ENCODE data around the gene CPNE2.

GRCh38 chr16:57131351-57131970 is 39.1 kb downstream of the CPNE2 start:
- TF ChIP-seq ZNF274 (IDR thresholded peaks at IDR 0.05; ENCODE audit: borderline replicate concordance, extremely low read depth, low read length) (no peak), CHD2 (IDR thresholded peaks at IDR 0.05; ENCODE audit: low read length) (no peak), CTCF (IDR thresholded peaks at IDR 0.05; ENCODE audit: control extremely low read depth in 1 of 3, insufficient read depth in 1 of 3, low read depth in 1 of 3, low read length in 3 of 3) (no peak), CBX5 (IDR thresholded peaks at IDR 0.05; ENCODE audit: low read depth, low read length) (no peak), EP300 (IDR thresholded peaks at IDR 0.05; ENCODE audit: borderline replicate concordance in 1 of 2, low read depth in 2 of 2, low read length in 2 of 2) (no peak), RXRA (IDR thresholded peaks at IDR 0.05; ENCODE audit: insufficient read depth, low read depth, low read length) (no peak), CREB1 (IDR thresholded peaks at IDR 0.05) (no peak), BRCA1 (IDR thresholded peaks at IDR 0.05; ENCODE audit: low read depth, low read length) (no peak), YY1 (IDR thresholded peaks at IDR 0.05; ENCODE audit: low read depth, low read length) (no peak), TBP (IDR thresholded peaks at IDR 0.05; ENCODE audit: low read depth, low read length) (no peak)
- TF ChIP-seq, protein P1, sequence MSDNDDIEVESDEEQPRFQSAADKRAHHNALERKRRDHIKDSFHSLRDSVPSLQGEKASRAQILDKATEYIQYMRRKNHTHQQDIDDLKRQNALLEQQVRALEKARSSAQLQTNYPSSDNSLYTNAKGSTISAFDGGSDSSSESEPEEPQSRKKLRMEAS (IDR thresholded peaks at IDR 0.05), result no peak
